ENCODE measurements around the gene IL18R1. TPM values are rescaled to one million over a fixed set of nuclear protein-coding genes. Genes with fewer than 3 reads are reported as not detected.

IL18R1 gene
- total RNA-seq = 10 to 100 TPM in 1 of 4 donors, 1 to 10 TPM in 3; 1.3 to 10.4 (median 4.6) TPM

GRCh38 chr2:102355526-102356380 is at the start of gene IL18R1:
Gene IL18R1, plus strand, starts transcription at chr2:102355796. Its CDS starts 6,865 bp downstream, at chr2:102362661.
- no peaks in the 10 kb centered on the region for H3K4me1 ChIP-seq
- intact Hi-C loops (cut with DNase I; ENCODE audit: low total_unique reads) = no loop called here
- H3K4me3 ChIP-seq = peak within 1 kb of the TSS; percentile 51 to 63
- DNase-seq = peak; percentile 55 to 76
- no peaks in the 10 kb centered on the region for H3K36me3 ChIP-seq
- H3K27ac ChIP-seq = peak within 1 kb of the TSS; percentile 61 to 63
- H3K27me3 ChIP-seq = no peaks in the 10 kb centered on the region
- TF ChIP-seq CTCF (IDR thresholded peaks at IDR 0.05) = peak; percentile 60 to 86 (median 76)
- TF ChIP-seq POLR2A (IDR thresholded peaks at IDR 0.05) = no peak
- H3K9me3 ChIP-seq = no peaks in the 10 kb centered on the region

- no peak for DNase-seq
- no peak overlapping the region for H3K4me3 ChIP-seq
- TF ChIP-seq POLR2A (IDR thresholded peaks at IDR 0.05) (no peak), CTCF (IDR thresholded peaks at IDR 0.05) (no peak)
Observed at GRCh38 chr2:102306125-102306524, 49.5 kb upstream of the IL18R1 start.

GRCh38 chr2:102310964-102311640 is 44.5 kb upstream of the IL18R1 start, which contains the start of gene IL1RL1:
Gene IL1RL1, plus strand, starts transcription at chr2:102311563. Its CDS starts 26,702 bp downstream, at chr2:102338265.
- DNase-seq = no peak
- H3K4me1 ChIP-seq = no peaks in the 10 kb centered on the region
- no peak for TF ChIP-seq POLR2A (IDR thresholded peaks at IDR 0.05)
- no peak for TF ChIP-seq CTCF (IDR thresholded peaks at IDR 0.05)
- no peak within 1 kb of the TSS for H3K27ac ChIP-seq
- intact Hi-C loops (cut with DNase I; ENCODE audit: low total_unique reads) = no loop called here
- H3K36me3 ChIP-seq = no peaks in the 10 kb centered on the region
- H3K9me3 ChIP-seq = no peaks in the 10 kb centered on the region
- no peaks in the 10 kb centered on the region for H3K27me3 ChIP-seq
- no peak within 1 kb of the TSS for H3K4me3 ChIP-seq

More at GRCh38 chr2:102306125-102306524, 49.5 kb upstream of the IL18R1 start:
- intact Hi-C loops (cut with DNase I; ENCODE audit: low total_unique reads) = no loop called here
- H3K9me3 ChIP-seq = no peaks in the 10 kb centered on the region
- H3K36me3 ChIP-seq = no peaks in the 10 kb centered on the region
- H3K4me1 ChIP-seq = no peaks in the 10 kb centered on the region
- H3K27me3 ChIP-seq = no peaks in the 10 kb centered on the region
- H3K27ac ChIP-seq = no peak overlapping the region

- H3K27me3 ChIP-seq = no peaks in the 10 kb centered on the region
- intact Hi-C loops (cut with DNase I; ENCODE audit: low total_unique reads) = no loop called here
- no peak for TF ChIP-seq CTCF (IDR thresholded peaks at IDR 0.05)
- no peak for TF ChIP-seq POLR2A (IDR thresholded peaks at IDR 0.05)
Observed at GRCh38 chr2:102313025-102313424, 42.6 kb upstream of the IL18R1 start.

GRCh38 chr2:102313471-102313870 is 42.1 kb upstream of the IL18R1 start:
- no peaks in the 10 kb centered on the region for H3K4me1 ChIP-seq
- no peak overlapping the region for H3K27ac ChIP-seq
- no peak overlapping the region for H3K4me3 ChIP-seq
- TF ChIP-seq CTCF (IDR thresholded peaks at IDR 0.05) (no peak), POLR2A (IDR thresholded peaks at IDR 0.05) (no peak)
- no peak for DNase-seq
- no peaks in the 10 kb centered on the region for H3K9me3 ChIP-seq
- intact Hi-C loops (cut with DNase I; ENCODE audit: low total_unique reads) = no loop called here
- no peaks in the 10 kb centered on the region for H3K36me3 ChIP-seq
- no peaks in the 10 kb centered on the region for H3K27me3 ChIP-seq

More at GRCh38 chr2:102313025-102313424, 42.6 kb upstream of the IL18R1 start:
- no peaks in the 10 kb centered on the region for H3K9me3 ChIP-seq
- no peaks in the 10 kb centered on the region for H3K4me1 ChIP-seq
- no peak for DNase-seq
- no peaks in the 10 kb centered on the region for H3K36me3 ChIP-seq
- no peak overlapping the region for H3K4me3 ChIP-seq
- no peak overlapping the region for H3K27ac ChIP-seq
